ENCODE data around the gene OSBPL2. TPM values are rescaled to one million over a fixed set of nuclear protein-coding genes. Genes with fewer than 3 reads are reported as not detected.

OSBPL2 gene
- 49.4 TPM for total RNA-seq

GRCh38 chr20:62237801-62238568 lies at the start of gene OSBPL2:
Gene OSBPL2 (plus strand): TSS chr20:62238521. CDS start chr20:62256185, 17,664 bp downstream.

GRCh38 chr20:62219992-62220665 lies 18.2 kb upstream of the OSBPL2 start, which contains the start of gene HRH3:
Gene HRH3 (minus strand): TSS chr20:62220278. CDS start chr20:62219970, 308 bp downstream.

GRCh38 chr20:62302341-62303061 lies 64.2 kb downstream of the OSBPL2 start, which contains the start of gene ADRM1:
Gene ADRM1 (plus strand): TSS chr20:62302997. CDS start chr20:62303569, 572 bp downstream.

Other genes with a start within 250 kb of the OSBPL2 start
- gene TAF4, start 172.6 kb upstream of the OSBPL2 start, total RNA-seq, result 8.5 TPM
- gene LSM14B, start 116.0 kb upstream of the OSBPL2 start, total RNA-seq, result 83.3 TPM
- gene PSMA7, start 95.1 kb upstream of the OSBPL2 start, total RNA-seq, result 116 TPM
- 75.9 TPM for gene SS18L1, start 94.8 kb upstream of the OSBPL2 start, total RNA-seq
- 13.6 TPM for gene MTG2, start 55.5 kb upstream of the OSBPL2 start, total RNA-seq
- 2.3 TPM for gene HRH3, start 18.2 kb upstream of the OSBPL2 start, total RNA-seq
- 38.5 TPM for gene ADRM1, start 64.5 kb downstream of the OSBPL2 start, total RNA-seq
- 12.9 TPM for gene LAMA5, start 128.8 kb downstream of the OSBPL2 start, total RNA-seq
- 1,117 TPM for gene RPS21, start 148.6 kb downstream of the OSBPL2 start, total RNA-seq
- gene CABLES2, start 168.8 kb downstream of the OSBPL2 start, total RNA-seq, result 6.5 TPM
- not detected for gene RBBP8NL, start 189.0 kb downstream of the OSBPL2 start, total RNA-seq
- not detected for gene GATA5, start 237.5 kb downstream of the OSBPL2 start, total RNA-seq

Measured in diencephalon (tissue), 1 donor.